OCI-LY7 (cell line): ENCODE results near the gene RTP5. TPM values are rescaled to one million over a fixed set of nuclear protein-coding genes. Genes with fewer than 3 reads are reported as not detected.

Experiments
- BruUV-seq: library from RNA; stranded (reverse); fragments of 400-500 nt; replicated peaks from 2 replicates; lab custom pipeline; 2021; lab: Mats Ljungman, UMichigan
- CTCF ChIA-PET: fragments of 300-600 bp; sonication (Branson Sonifier 250); formaldehyde crosslinking; loops from one replicate; lab custom pipeline; 2022; ENCODE audit warnings: antibody characterized with exemption; ENCODE audit not compliant: unreplicated experiment; lab: Charles Lee
- POLR2A ChIA-PET: fragments of 300-600 bp; sonication (Branson Sonifier 250); formaldehyde crosslinking; loops from one replicate; lab custom pipeline; 2022; ENCODE audit warnings: antibody characterized with exemption; lab: Charles Lee
- DNase-seq: peaks from one replicate; pipeline ENCODE4 v3.0.0-alpha.2; 2015; ENCODE audit warnings: low spot score
- H2AFZ ChIP-seq: fragments of 200-600 bp; sonication (generic), shearing (Covaris generic); 2 replicates; pipeline ENCODE4 v1.6.1; 2014; ENCODE audit warnings: mild to moderate bottlenecking, antibody characterized with exemption, low read length, moderate library complexity
- H3K27ac ChIP-seq: fragments of 200-600 bp; sonication (generic); 2 replicates; pipeline ENCODE4 v1.5.1; 2014; ENCODE audit warnings: mixed run types, low read depth, mild to moderate bottlenecking, moderate library complexity, low read length, inconsistent platforms; ENCODE audit not compliant: poor library complexity, severe bottlenecking
- H3K36me3 ChIP-seq: fragments of 200-600 bp; sonication (generic); 2 replicates; pipeline ENCODE4 v1.6.1; 2014; ENCODE audit warnings: mild to moderate bottlenecking, antibody characterized with exemption, low read length, moderate library complexity, mixed read lengths; ENCODE audit not compliant: insufficient read depth
- H3K4me1 ChIP-seq: fragments of 200-600 bp; sonication (generic); 2 replicates; pipeline ENCODE4 v1.5.1; 2014; ENCODE audit warnings: mild to moderate bottlenecking, low read length; ENCODE audit not compliant: insufficient read depth, poor library complexity, severe bottlenecking
- H3K4me2 ChIP-seq: fragments of 200-600 bp; sonication (generic); 2 replicates; pipeline ENCODE4 v1.6.1; 2014; ENCODE audit warnings: mild to moderate bottlenecking, low read length
- H3K4me3 ChIP-seq: fragments of 200-600 bp; sonication (generic); 2 replicates; pipeline ENCODE4 v1.5.1; 2014; ENCODE audit warnings: mild to moderate bottlenecking, low read depth, low read length; ENCODE audit not compliant: poor library complexity, severe bottlenecking
- H3K79me2 ChIP-seq: fragments of 200-600 bp; sonication (generic); 2 replicates; pipeline ENCODE4 v1.6.1; 2016; ENCODE audit warnings: low read depth, mild to moderate bottlenecking, low read length, moderate library complexity, mixed read lengths; ENCODE audit not compliant: insufficient read depth
- H3K9me2 ChIP-seq: fragments of 200-600 bp; sonication (generic); 2 replicates; pipeline ENCODE4 v1.6.1; 2016; ENCODE audit warnings: mild to moderate bottlenecking, low read length, mixed read lengths; ENCODE audit not compliant: insufficient read depth
- H3K9me3 ChIP-seq: fragments of 200-600 bp; sonication (generic); 2 replicates; pipeline ENCODE4 v1.6.1; 2014; ENCODE audit warnings: mild to moderate bottlenecking, mixed run types, low read length, mixed read lengths
- H4K20me1 ChIP-seq: fragments of 200-600 bp; sonication (generic); 2 replicates; pipeline ENCODE4 v1.6.1; 2014; ENCODE audit warnings: mild to moderate bottlenecking, antibody characterized with exemption, low read length, moderate library complexity, mixed read lengths; ENCODE audit not compliant: insufficient read depth
- CTCF ChIP-seq: fragments of 200-600 bp; sonication (generic); conservative IDR thresholded peaks from 2 replicates; pipeline ENCODE4 v1.5.1; 2014; ENCODE audit warnings: mild to moderate bottlenecking, antibody characterized with exemption, low read length, moderate library complexity, mixed read lengths
- EZH2phosphoT487 ChIP-seq: fragments of 200-600 bp; sonication (generic); IDR thresholded peaks from 2 replicates; pipeline ENCODE4 v1.6.1; 2018; ENCODE audit warnings: low read depth, borderline replicate concordance, mild to moderate bottlenecking, mixed run types, antibody characterized with exemption, low read length, moderate library complexity, mixed read lengths
- intact Hi-C: fragments of 100-400 bp; cut with micrococcal nuclease; formaldehyde crosslinking; loops from one replicate; pipeline ENCODE4 v1.10.0; 2022; ENCODE audit not compliant: unreplicated experiment
- total RNA-seq, 2 experiments: library from RNA; depleted of rRNA in 1 of 2; stranded (reverse); fragments of >200 nt in 1 of 2; shearing (Covaris generic) in 1 of 2; gene quantifications; 2 replicates each; pipeline ENCODE4 v1.2.3, GENCODE V29; 2014 to 2022

The RTP5 gene
- total RNA-seq, 2 experiments from 2014 or later, result not detected

GRCh38 chr2:241894681-241895426, 25.3 kb downstream of the RTP5 start:
- no peak overlapping the region for H3K4me3 ChIP-seq
- no TSS peak for BruUV-seq
- H3K4me1 ChIP-seq, result no peaks in the 10 kb centered on the region
- ChIA-PET CTCF (no interaction called here), POLR2A (no interaction called here)
- TF ChIP-seq CTCF (no peak), EZH2phosphoT487 (no peak)
- H3K4me2 ChIP-seq, result no peak overlapping the region
- intact Hi-C loops, result no loop called here
- no peak overlapping the region for H2AFZ ChIP-seq
- H3K27ac ChIP-seq, result no peak overlapping the region
- no peaks in the 10 kb centered on the region for H3K79me2 ChIP-seq
- H4K20me1 ChIP-seq, result no peaks in the 10 kb centered on the region
- no peak for DNase-seq
- H3K36me3 ChIP-seq, result peaks cover 9% of the 10 kb centered on the region
- H3K9me2 ChIP-seq, result no peaks in the 10 kb centered on the region
- H3K9me3 ChIP-seq, result no peaks in the 10 kb centered on the region

GRCh38 chr2:241895427-241895711, 25.8 kb downstream of the RTP5 start:
- TF ChIP-seq CTCF (no peak), EZH2phosphoT487 (no peak)
- intact Hi-C loops, result no loop called here
- H3K27ac ChIP-seq, result no peak overlapping the region
- ChIA-PET POLR2A (no interaction called here), CTCF (no interaction called here)
- BruUV-seq, result no TSS peak
- no peak overlapping the region for H3K4me3 ChIP-seq
- H3K4me1 ChIP-seq, result no peaks in the 10 kb centered on the region
- peaks cover 7% of the 10 kb centered on the region; the same call in 1 of the 2 replicates for H3K36me3 ChIP-seq
- no peaks in the 10 kb centered on the region for H3K79me2 ChIP-seq
- no peak overlapping the region for H3K4me2 ChIP-seq
- H4K20me1 ChIP-seq, result no peaks in the 10 kb centered on the region
- no peak for DNase-seq
- H3K9me2 ChIP-seq, result no peaks in the 10 kb centered on the region
- H2AFZ ChIP-seq, result no peak overlapping the region
- no peaks in the 10 kb centered on the region for H3K9me3 ChIP-seq
